Esophagus squamous epithelium (tissue), 4 donors: ENCODE measurements around the gene HPN.

Source experiments
- POLR2A ChIP-seq, 4 donors: fragments of 450-650 bp; IDR thresholded peaks; one replicate each; pipeline ENCODE4 v1.6.1; 2017; ENCODE audit warnings: antibody characterized with exemption in 4 of 4, mild to moderate bottlenecking in 4 of 4, moderate library complexity in 3 of 4
- TF ChIP-seq, protein P1 (sequence below), 6 experiments: fragments of 450-650 bp in 4 of 6; fragments of 200-600 bp in 2 of 6; sonication (generic) in 2 of 6; IDR thresholded peaks; one replicate each; pipeline ENCODE4 v1.5.1; 2016 to 2019; ENCODE audit warnings: antibody characterized with exemption in 6 of 6, mild to moderate bottlenecking in 4 of 6, moderate library complexity in 4 of 6

DNA sequence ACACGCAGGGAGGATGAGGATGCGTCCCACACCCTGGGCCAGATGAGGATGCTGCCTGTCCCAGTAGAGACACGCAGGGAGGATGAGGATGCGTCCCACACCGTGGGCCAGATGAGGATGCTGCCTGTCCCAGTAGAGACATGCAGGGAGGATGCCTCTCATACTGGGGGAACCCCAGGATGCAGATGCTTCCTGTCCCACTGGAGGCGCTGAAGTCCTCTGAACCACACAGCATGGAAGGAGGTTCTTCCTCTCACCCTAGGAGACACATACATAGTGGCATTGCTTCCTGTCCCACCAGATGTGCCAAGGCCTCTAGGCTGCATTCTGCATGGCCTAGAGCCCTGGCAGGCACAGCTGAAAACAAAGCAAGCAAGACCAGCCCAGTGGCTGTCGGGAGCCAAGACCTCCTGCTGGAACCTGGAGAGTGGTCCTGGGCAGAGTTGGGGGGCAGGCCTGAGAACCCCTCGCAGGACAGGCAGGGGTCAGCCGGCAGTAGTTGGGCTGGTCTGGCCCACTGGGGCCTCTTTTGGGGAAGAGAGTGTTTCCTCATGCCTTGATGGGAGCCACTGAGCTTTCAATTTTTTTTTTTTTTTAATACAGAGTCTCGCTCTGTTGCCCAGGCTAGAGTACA lies 4.3 kb downstream of the HPN start:
- TF ChIP-seq, protein P1, sequence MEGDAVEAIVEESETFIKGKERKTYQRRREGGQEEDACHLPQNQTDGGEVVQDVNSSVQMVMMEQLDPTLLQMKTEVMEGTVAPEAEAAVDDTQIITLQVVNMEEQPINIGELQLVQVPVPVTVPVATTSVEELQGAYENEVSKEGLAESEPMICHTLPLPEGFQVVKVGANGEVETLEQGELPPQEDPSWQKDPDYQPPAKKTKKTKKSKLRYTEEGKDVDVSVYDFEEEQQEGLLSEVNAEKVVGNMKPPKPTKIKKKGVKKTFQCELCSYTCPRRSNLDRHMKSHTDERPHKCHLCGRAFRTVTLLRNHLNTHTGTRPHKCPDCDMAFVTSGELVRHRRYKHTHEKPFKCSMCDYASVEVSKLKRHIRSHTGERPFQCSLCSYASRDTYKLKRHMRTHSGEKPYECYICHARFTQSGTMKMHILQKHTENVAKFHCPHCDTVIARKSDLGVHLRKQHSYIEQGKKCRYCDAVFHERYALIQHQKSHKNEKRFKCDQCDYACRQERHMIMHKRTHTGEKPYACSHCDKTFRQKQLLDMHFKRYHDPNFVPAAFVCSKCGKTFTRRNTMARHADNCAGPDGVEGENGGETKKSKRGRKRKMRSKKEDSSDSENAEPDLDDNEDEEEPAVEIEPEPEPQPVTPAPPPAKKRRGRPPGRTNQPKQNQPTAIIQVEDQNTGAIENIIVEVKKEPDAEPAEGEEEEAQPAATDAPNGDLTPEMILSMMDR (IDR thresholded peaks at IDR 0.05): peak in 3 of 6 experiments; percentile 10 to 47 (median 16)
- no peak for TF ChIP-seq POLR2A (IDR thresholded peaks at IDR 0.05)
